PC-9 (cell line): ENCODE data around the gene CD74.

ENCODE experiments used
- CTCF ChIP-seq: fragments of 200-600 bp; sonication (generic); conservative IDR thresholded peaks from 2 replicates; pipeline ENCODE4 v1.6.1; 2017; ENCODE audit warnings: mixed run types, antibody characterized with exemption, mild to moderate bottlenecking, moderate library complexity
- EZH2 ChIP-seq: fragments of 200-600 bp; sonication (generic); IDR thresholded peaks from 2 replicates; pipeline ENCODE4 v1.8.0; 2017; ENCODE audit warnings: antibody characterized with exemption, low read depth

- TF ChIP-seq CTCF (no peak), EZH2 (no peak)
Observed at GRCh38 chr5:150392680-150393079, 20.0 kb downstream of the CD74 start.
